PC-9 (cell line): ENCODE data around the gene ABCC3. TPM values are rescaled to one million over a fixed set of nuclear protein-coding genes. Genes with fewer than 3 reads are reported as not detected.

Experiments
- BruUV-seq: library from RNA; stranded (reverse); fragments of 400-500 nt; replicated peaks from 2 replicates; lab custom pipeline; 2021; lab: Mats Ljungman, UMichigan
- CTCF ChIA-PET: fragments of 300-600 bp; sonication (Branson Sonifier 250); formaldehyde crosslinking; loops from one replicate; lab custom pipeline; 2022; ENCODE audit warnings: antibody characterized with exemption; lab: Charles Lee
- POLR2A ChIA-PET: fragments of 300-600 bp; sonication (Branson Sonifier 250); formaldehyde crosslinking; loops from one replicate; lab custom pipeline; 2022; ENCODE audit warnings: antibody characterized with exemption; ENCODE audit not compliant: unreplicated experiment; lab: Charles Lee
- DNase-seq, 2 experiments: peaks; one replicate each; pipeline versions ENCODE4 v3.0.0 to v3.0.0-alpha.2; 2015 to 2022; ENCODE audit warnings: mixed read lengths in 1 of 2
- H2AFZ ChIP-seq: fragments of 200-600 bp; sonication (generic); 2 replicates; pipeline ENCODE4 v1.8.1; 2017; ENCODE audit warnings: antibody characterized with exemption
- H3F3A ChIP-seq: fragments of 200-600 bp; sonication (generic); 2 replicates; pipeline ENCODE4 v1.8.1; 2017; ENCODE audit warnings: antibody characterized with exemption, mild to moderate bottlenecking, low read depth; ENCODE audit not compliant: insufficient read depth
- H3K27ac ChIP-seq: fragments of 200-600 bp; sonication (generic); 2 replicates; pipeline ENCODE4 v1.6.1; 2016; ENCODE audit warnings: mixed run types
- H3K27me3 ChIP-seq: fragments of 200-600 bp; sonication (generic); 2 replicates; pipeline ENCODE4 v1.6.1; 2016; ENCODE audit warnings: low read depth, mixed run types; ENCODE audit not compliant: insufficient read depth
- H3K36me3 ChIP-seq: fragments of 200-600 bp; sonication (generic); 2 replicates; pipeline ENCODE4 v1.6.1; 2016; ENCODE audit warnings: low read depth, mixed run types
- H3K4me1 ChIP-seq: fragments of 200-600 bp; sonication (generic); replicated peaks from 2 replicates; pipeline ENCODE4 v1.6.1; 2016; ENCODE audit warnings: mixed run types; ENCODE audit not compliant: insufficient read depth
- H3K4me2 ChIP-seq: fragments of 200-600 bp; sonication (generic); 2 replicates; pipeline ENCODE4 v1.6.1; 2017; ENCODE audit warnings: mixed run types
- H3K4me3 ChIP-seq: fragments of 200-600 bp; sonication (generic); 2 replicates; pipeline ENCODE4 v1.6.1; 2016; ENCODE audit warnings: mixed run types
- H3K79me2 ChIP-seq: fragments of 200-600 bp; sonication (generic); 2 replicates; pipeline ENCODE4 v1.6.1; 2017; ENCODE audit warnings: low read depth, mixed run types
- H3K9me2 ChIP-seq: fragments of 200-600 bp; sonication (generic); 2 replicates; pipeline ENCODE4 v1.8.1; 2017; ENCODE audit warnings: mild to moderate bottlenecking; ENCODE audit not compliant: insufficient read depth
- H3K9me3 ChIP-seq: fragments of 200-600 bp; sonication (generic); 2 replicates; pipeline ENCODE4 v1.8.1; 2016; ENCODE audit warnings: low read depth; ENCODE audit not compliant: insufficient read depth
- H4K20me1 ChIP-seq: fragments of 200-600 bp; sonication (generic); 2 replicates; pipeline ENCODE4 v1.8.1; 2017; ENCODE audit not compliant: insufficient read depth
- CTCF ChIP-seq: fragments of 200-600 bp; sonication (generic); conservative IDR thresholded peaks from 2 replicates; pipeline ENCODE4 v1.6.1; 2017; ENCODE audit warnings: mixed run types, antibody characterized with exemption, mild to moderate bottlenecking, moderate library complexity
- EZH2 ChIP-seq: fragments of 200-600 bp; sonication (generic); IDR thresholded peaks from 2 replicates; pipeline ENCODE4 v1.8.0; 2017; ENCODE audit warnings: antibody characterized with exemption, low read depth
- intact Hi-C: fragments of 100-400 bp; cut with micrococcal nuclease; formaldehyde crosslinking; loops from one replicate; pipeline ENCODE4 v1.10.0; 2022; ENCODE audit not compliant: unreplicated experiment
- total RNA-seq: library from RNA; stranded (reverse); gene quantifications from 2 replicates; pipeline ENCODE4 v1.2.3, GENCODE V29; 2021

ABCC3 gene
- total RNA-seq, 1 experiment from 2014 or later: 221 TPM

- H3K4me1 ChIP-seq: peaks cover 26% of the 10 kb centered on the region
- POLR2A ChIA-PET: no interaction called here
Observed at GRCh38 chr17:50710025-50710424, 75.3 kb downstream of the ABCC3 start.

GRCh38 chr17:50710650-50711049 is 76.0 kb downstream of the ABCC3 start:
- Histone ChIP-seq H3K9me2 (no peaks in the 10 kb centered on the region), H4K20me1 (no peaks in the 10 kb centered on the region), H3F3A (peaks cover 22% of the 10 kb centered on the region), H3K4me2 (no peak overlapping the region), H3K27ac (no peak overlapping the region), H3K79me2 (peaks cover 42% of the 10 kb centered on the region), H3K9me3 (no peaks in the 10 kb centered on the region), H3K4me3 (no peak overlapping the region), H3K27me3 (no peaks in the 10 kb centered on the region), H3K36me3 (no peaks in the 10 kb centered on the region), H2AFZ (no peak overlapping the region), H3K4me1 (peaks cover 30% of the 10 kb centered on the region)
- POLR2A ChIA-PET: no interaction called here
- intact Hi-C loops: no loop called here
- CTCF ChIA-PET: no interaction called here
- DNase-seq: no peak
- no peak for TF ChIP-seq CTCF
- no peak for TF ChIP-seq EZH2
- BruUV-seq: no TSS peak

More at GRCh38 chr17:50710025-50710424, 75.3 kb downstream of the ABCC3 start:
- Histone ChIP-seq H2AFZ (no peak overlapping the region), H3K4me2 (no peak overlapping the region), H3K9me3 (no peaks in the 10 kb centered on the region), H3F3A (peaks cover 16% of the 10 kb centered on the region), H4K20me1 (peaks cover 4% of the 10 kb centered on the region; the same call in 1 of the 2 replicates), H3K79me2 (peaks cover 48% of the 10 kb centered on the region), H3K4me3 (no peak overlapping the region), H3K27me3 (no peaks in the 10 kb centered on the region), H3K36me3 (no peaks in the 10 kb centered on the region), H3K9me2 (no peaks in the 10 kb centered on the region), H3K27ac (no peak overlapping the region)
- BruUV-seq: no TSS peak
- TF ChIP-seq CTCF: no peak
- TF ChIP-seq EZH2: no peak
- DNase-seq: no peak
- intact Hi-C loops: no loop called here
- CTCF ChIA-PET: no interaction called here

GRCh38 chr17:50712641-50713040 is 78.0 kb downstream of the ABCC3 start:
- peaks cover 41% of the 10 kb centered on the region for H3K4me1 ChIP-seq
- H3K4me2 ChIP-seq: no peak overlapping the region
- BruUV-seq: no TSS peak
- no peaks in the 10 kb centered on the region for H3K27me3 ChIP-seq
- H3K36me3 ChIP-seq: no peaks in the 10 kb centered on the region
- intact Hi-C loops: no loop called here
- no peaks in the 10 kb centered on the region for H3K9me2 ChIP-seq
- ChIA-PET CTCF (interaction anchor here (0.6 kb wide), 1 partner anchor 152 kb away, joined by 4 read pairs; no protein-coding TSS in a partner anchor), POLR2A (interaction anchor here (0.6 kb wide), 1 partner anchor 368 kb away, joined by 26 read pairs; no protein-coding TSS in a partner anchor)
- no peak overlapping the region for H3K4me3 ChIP-seq
- TF ChIP-seq EZH2 (no peak), CTCF (no peak)
- no peak for DNase-seq
- H4K20me1 ChIP-seq: no peaks in the 10 kb centered on the region
- peaks cover 34% of the 10 kb centered on the region for H3F3A ChIP-seq
- no peak overlapping the region for H2AFZ ChIP-seq
- no peaks in the 10 kb centered on the region for H3K9me3 ChIP-seq
- peaks cover 24% of the 10 kb centered on the region for H3K79me2 ChIP-seq
- H3K27ac ChIP-seq: no peak overlapping the region
